AG04450 (cell line): ENCODE results near the gene MCFD2. TPM values are rescaled to one million over a fixed set of nuclear protein-coding genes. Genes with fewer than 3 reads are reported as not detected.

ENCODE experiments used
- CTCF ChIA-PET: fragments of 300-600, 350-600 bp; formaldehyde crosslinking; extraction: SDS; loops from one replicate; lab custom pipeline; 2022; ENCODE audit warnings: antibody characterized with exemption, inconsistent platforms; lab: Charles Lee
- POLR2A ChIA-PET: fragments of 350-600 bp; formaldehyde crosslinking; extraction: SDS; loops from one replicate; lab custom pipeline; 2021; ENCODE audit warnings: antibody characterized with exemption, inconsistent platforms; lab: Yijun Ruan, JAX
- DNase-seq: peaks from one replicate; pipeline ENCODE4 v3.0.0-alpha.2; 2011; ENCODE audit warnings: low read depth, low spot score
- H3K27ac ChIP-seq: one replicate; pipeline ENCODE4 v1.5.1; 2012; ENCODE audit warnings: low read depth, low read length, control low read depth
- H3K27me3 ChIP-seq: one replicate; pipeline ENCODE4 v1.6.0; 2012; ENCODE audit warnings: low read length; ENCODE audit not compliant: control insufficient read depth, insufficient read depth
- H3K4me3 ChIP-seq: 2 replicates; pipeline ENCODE4 v1.5.1; 2011; ENCODE audit warnings: mild to moderate bottlenecking, low read depth, low read length, control low read depth
- H3K9me3 ChIP-seq: 2 replicates; pipeline ENCODE4 v1.5.1; 2012; ENCODE audit warnings: low read length; ENCODE audit not compliant: control insufficient read depth, insufficient read depth
- polyA plus RNA-seq: library from polyadenylated mRNA; depleted of rRNA; stranded (reverse); fragments of >200 nt; gene quantifications from 2 replicates; pipeline ENCODE4 v1.2.3, GENCODE V29; 2011; rRNA removed
- small RNA-seq: library from RNA; depleted of rRNA; stranded (forward); fragments of <200 nt; gene quantifications from one replicate; pipeline ENCODE3, GENCODE V24; 2012; ENCODE audit warnings: low read depth; ENCODE audit not compliant: insufficient read length
- TF ChIP-seq, protein P1 (sequence below): IDR thresholded peaks from 2 replicates; pipeline ENCODE4 v1.5.1; 2011; ENCODE audit warnings: low read depth, low read length, control low read depth, inconsistent platforms

Gene MCFD2
- polyA plus RNA-seq, 1 experiment = 231 TPM

DNA sequence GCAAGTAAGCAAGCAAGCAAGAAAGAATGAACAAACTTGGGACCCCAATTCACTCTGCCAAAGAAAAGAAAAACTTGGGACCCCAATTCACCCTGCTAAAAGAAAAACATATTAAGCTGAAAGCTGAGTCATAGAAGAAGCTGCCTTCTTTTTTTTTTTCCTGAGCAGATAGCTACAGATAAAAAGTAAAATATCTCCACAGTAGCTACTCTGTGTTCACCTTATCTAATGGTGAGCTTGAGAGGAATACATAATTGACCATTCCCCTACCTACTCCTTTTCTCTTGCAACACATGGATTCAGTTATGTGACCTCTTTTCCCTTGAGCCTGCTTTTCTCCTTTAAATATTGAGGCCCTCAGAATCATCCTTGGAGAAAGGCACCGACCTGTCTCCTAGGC is 63.0 kb downstream of the MCFD2 start:
- no peak for DNase-seq
- ChIA-PET POLR2A (interaction anchor here (0.6 to 0.7 kb wide), 3 partner anchors 49 to 162 kb away, joined by 4 to 8 read pairs (median 5); no protein-coding TSS in a partner anchor), CTCF (interaction anchor here (0.7 kb wide), 1 partner anchor 22 kb away, joined by 3 read pairs; no protein-coding TSS in a partner anchor)
- TF ChIP-seq, protein P1, sequence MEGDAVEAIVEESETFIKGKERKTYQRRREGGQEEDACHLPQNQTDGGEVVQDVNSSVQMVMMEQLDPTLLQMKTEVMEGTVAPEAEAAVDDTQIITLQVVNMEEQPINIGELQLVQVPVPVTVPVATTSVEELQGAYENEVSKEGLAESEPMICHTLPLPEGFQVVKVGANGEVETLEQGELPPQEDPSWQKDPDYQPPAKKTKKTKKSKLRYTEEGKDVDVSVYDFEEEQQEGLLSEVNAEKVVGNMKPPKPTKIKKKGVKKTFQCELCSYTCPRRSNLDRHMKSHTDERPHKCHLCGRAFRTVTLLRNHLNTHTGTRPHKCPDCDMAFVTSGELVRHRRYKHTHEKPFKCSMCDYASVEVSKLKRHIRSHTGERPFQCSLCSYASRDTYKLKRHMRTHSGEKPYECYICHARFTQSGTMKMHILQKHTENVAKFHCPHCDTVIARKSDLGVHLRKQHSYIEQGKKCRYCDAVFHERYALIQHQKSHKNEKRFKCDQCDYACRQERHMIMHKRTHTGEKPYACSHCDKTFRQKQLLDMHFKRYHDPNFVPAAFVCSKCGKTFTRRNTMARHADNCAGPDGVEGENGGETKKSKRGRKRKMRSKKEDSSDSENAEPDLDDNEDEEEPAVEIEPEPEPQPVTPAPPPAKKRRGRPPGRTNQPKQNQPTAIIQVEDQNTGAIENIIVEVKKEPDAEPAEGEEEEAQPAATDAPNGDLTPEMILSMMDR = no peak
- Histone ChIP-seq H3K27me3 (no peaks in the 10 kb centered on the region), H3K4me3 (no peak overlapping the region), H3K27ac (peak overlapping the region; percentile 55), H3K9me3 (peaks cover 5% of the 10 kb centered on the region; the same call in 1 of the 2 replicates)

DNA sequence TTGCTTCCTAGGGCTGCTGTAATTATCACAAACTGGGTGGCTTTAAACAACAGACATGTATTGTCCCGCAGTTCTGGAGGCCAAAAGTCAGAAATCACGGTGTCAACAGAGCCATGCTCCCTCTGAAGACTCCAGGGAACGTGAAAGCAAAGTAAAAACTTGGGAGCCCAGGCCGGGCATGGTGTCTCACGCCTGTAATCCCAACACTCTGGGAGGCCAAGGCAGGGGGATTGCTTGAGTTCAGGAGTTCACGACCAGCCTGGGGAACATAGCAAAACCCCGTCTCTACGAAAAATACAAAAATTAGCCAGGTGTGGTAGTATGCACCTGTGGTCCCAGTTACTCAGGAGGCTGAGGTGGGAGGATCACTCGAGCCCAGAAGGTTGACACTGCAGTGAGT is 63.5 kb downstream of the MCFD2 start:
- H3K9me3 ChIP-seq = peaks cover 5% of the 10 kb centered on the region; the same call in 1 of the 2 replicates
- H3K27me3 ChIP-seq = no peaks in the 10 kb centered on the region
- no peak overlapping the region for H3K4me3 ChIP-seq
- POLR2A ChIA-PET = interaction anchor here (0.6 kb wide), 1 partner anchor 83 kb away, joined by 4 read pairs; no protein-coding TSS in a partner anchor
- TF ChIP-seq, protein P1 = no peak
- H3K27ac ChIP-seq = peak overlapping the region; percentile 55
- DNase-seq = no peak
- CTCF ChIA-PET = no interaction called here

Small RNA genes lying within 50 kb of the gene (small RNA-seq; reads per million reads assigned to genes)
- gene AC093732.2 = not detected

Other genes starting within 250 kb of the MCFD2 start
- 56.6 and 73.2 TPM in 2 replicates for gene SOCS5, start 216.5 kb downstream of the MCFD2 start, polyA plus RNA-seq
- gene TTC7A, start 25.4 kb upstream of the MCFD2 start, polyA plus RNA-seq = 8.4 and 11.0 TPM in 2 replicates
- 0.05 and 0.14 TPM in 2 replicates for gene STPG4, start 239.5 kb upstream of the MCFD2 start, polyA plus RNA-seq